ENCODE measurements around the gene IFIT5.
"Not testable (repeated sequence)": the region's sequence is repeated elsewhere in the genome, so short reads cannot be mapped to it uniquely, and the experiment has no call there.

- TF ChIP-seq POLR2AphosphoS5, POLR2A (IDR thresholded peaks at IDR 0.05): not testable (repeated sequence)
Observed at GRCh38 chr10:89407792-89408191, 6.6 kb upstream of the IFIT5 start.
